Spleen (tissue), 13 donors: ENCODE measurements around the gene ZNF490. TPM values are rescaled to one million over a fixed set of nuclear protein-coding genes. Genes with fewer than 3 reads are reported as not detected.
A peak's percentile ranks its signal among the peaks of the same experiment; 100 is the strongest.

Source experiments
- DNase-seq: peaks from one replicate; pipeline ENCODE4 v3.0.0-alpha.2; 2020
- H3K27ac ChIP-seq, 8 donors: fragments of 200-600 bp; sonication (generic) in 7 of 8; 1 replicate in 4 of 8; 2 replicates in 4 of 8; pipeline versions ENCODE4 v1.5.0 to v1.8.0; 2016 to 2021; ENCODE audit warnings: inconsistent platforms in 4 of 8, mild to moderate bottlenecking in 4 of 8, moderate library complexity in 1 of 8
- H3K27me3 ChIP-seq, 7 donors: fragments of 200-600 bp; sonication (generic) in 6 of 7; replicated peaks in 1 of 7; 1 replicate in 4 of 7; 2 replicates in 3 of 7; pipeline versions ENCODE4 v1.5.0 to v1.8.0; 2016 to 2021; ENCODE audit warnings: inconsistent platforms in 3 of 7, mild to moderate bottlenecking in 1 of 7
- H3K36me3 ChIP-seq, 6 donors: fragments of 200-600 bp; sonication (generic) in 5 of 6; 1 replicate in 4 of 6; 2 replicates in 2 of 6; pipeline versions ENCODE4 v1.5.0 to v1.8.0; 2016 to 2021; ENCODE audit warnings: inconsistent platforms in 2 of 6
- H3K4me1 ChIP-seq, 6 donors: fragments of 200-600 bp; sonication (generic) in 5 of 6; 1 replicate in 3 of 6; 2 replicates in 3 of 6; pipeline versions ENCODE4 v1.5.0 to v1.8.0; 2016 to 2021; ENCODE audit warnings: inconsistent platforms in 3 of 6
- H3K4me3 ChIP-seq, 8 donors: fragments of 200-600 bp; sonication (generic) in 7 of 8; 1 replicate in 4 of 8; 2 replicates in 4 of 8; pipeline versions ENCODE4 v1.5.0 to v1.8.0; 2016 to 2021; ENCODE audit warnings: inconsistent platforms in 4 of 8, mild to moderate bottlenecking in 4 of 8, moderate library complexity in 2 of 8
- H3K9me3 ChIP-seq, 8 donors: fragments of 200-600 bp; sonication (generic) in 7 of 8; 1 replicate in 4 of 8; 2 replicates in 4 of 8; pipeline versions ENCODE4 v1.5.0 to v1.8.0; 2016 to 2021; ENCODE audit warnings: inconsistent platforms in 4 of 8
- CTCF ChIP-seq, 11 experiments: fragments of 200-600 bp in 7 of 11; fragments of 450-650 bp in 4 of 11; sonication (generic) in 4 of 11; IDR thresholded peaks in 8 of 11; conservative IDR thresholded peaks in 3 of 11; 1 replicate in 7 of 11; 2 replicates in 4 of 11; pipeline versions ENCODE4 v1.4.0 to v1.8.0; 2016 to 2021; ENCODE audit warnings: antibody characterized with exemption in 11 of 11, inconsistent platforms in 4 of 11, mild to moderate bottlenecking in 1 of 11
- POLR2A ChIP-seq, 3 donors: fragments of 450-650 bp; IDR thresholded peaks; one replicate each; pipeline ENCODE4 v1.5.1; 2017; ENCODE audit warnings: antibody characterized with exemption in 3 of 3, mild to moderate bottlenecking in 1 of 3
- POLR2AphosphoS5 ChIP-seq, 3 donors: sonication (generic); formaldehyde crosslinking; IDR thresholded peaks; one replicate each; pipeline ENCODE4 v1.5.1; 2017; ENCODE audit warnings: antibody characterized with exemption in 3 of 3
- WGBS, 5 donors: extraction: QIAGEN DNeasy Blood & Tissue Kit in 3 of 5; methylation state at CpG; one replicate each; pipeline versions ENCODE4 v1.1.5 to v1.1.7; 2013 to 2018; 5-methylcytosine and 5-hydroxymethylcytosine counted together
- intact Hi-C: fragments of 100-400 bp; cut with DNase I; formaldehyde crosslinking; loops from one replicate; pipeline ENCODE4 v1.15.0; 2023; ENCODE audit warnings: low total_unique reads
- long read RNA-seq, 2 donors: transcript quantifications; one replicate each; lab custom pipeline, GENCODE V29; 2026
- polyA plus RNA-seq, 3 donors: library from polyadenylated mRNA; stranded (reverse); fragments of 200-250 nt; gene quantifications; one replicate each; pipeline ENCODE4 v1.2.1, GENCODE V29; 2013
- total RNA-seq, 7 donors: library from RNA; depleted of rRNA in 3 of 7; stranded (reverse); fragments of >200 nt in 3 of 7; fragmentation: NEBNext Ultra II Directional in 4 of 7; extraction: Animal tissue kit (Norgen Biotek cat#: 25700) in 4 of 7; gene quantifications; one replicate each; pipeline versions ENCODE4 v1.1.0 to v1.2.1, GENCODE V29; 2016 to 2021
- donor health status: healthy with polysubstance abuse.
- donor health status: DM: no; HTN: no; CAD: no; lungs with moderate emphysema.
- donor health status: DM: no; HTN: no; CAD: no.
- donor health status: Bipolar disorder and iron deficiency.
- donor health status: healthy.
- donor health status: DM: no; HTN: no; CAD: no.
- donor health status: DM: yes; HTN: yes; CAD: no.

The ZNF490 gene
- total RNA-seq (10 to 100 TPM; 11.6 to 21.7 (median 15.4) TPM), polyA plus RNA-seq (1 to 10 TPM in 1 of 3 donors, under 1 TPM in 2; 0.77 to 1.1 (median 0.93) TPM)
- long read RNA-seq, donor 1, result 0 reads
- long read RNA-seq, donor 2, result 0 reads

- peaks cover 36 to 83% (median 66%) of the 10 kb centered on the region in 6 donors for H3K4me1 ChIP-seq
- peaks cover 0 to 68% (median 6%) of the 10 kb centered on the region in 6 donors for H3K36me3 ChIP-seq
- WGBS, 5 donors, result 0 to 1% (median 0%) methylated on average over 24 to 61 of the region's 61 CpGs
- peak in 2 of 3 donors; percentile 71 to 87 for TF ChIP-seq POLR2A (IDR thresholded peaks at IDR 0.05)
- TF ChIP-seq CTCF (IDR thresholded peaks at IDR 0.05 in 8 of 11, conservative IDR thresholded peaks at IDR 0.05 in 3 of 11), result peak in 2 of 11 experiments; percentile 29 to 37
- TF ChIP-seq POLR2AphosphoS5 (IDR thresholded peaks at IDR 0.05), result peak; percentile 98 to 99 (median 98)
- peak within 1 kb of the TSS; percentile 77 to 98 (median 83) for H3K4me3 ChIP-seq
- no peaks in the 10 kb centered on the region for H3K9me3 ChIP-seq
- H3K27ac ChIP-seq, result peak within 1 kb of the TSS; percentile 86 to 99 (median 97)
- H3K27me3 ChIP-seq, result no peaks in the 10 kb centered on the region
- DNase-seq, result peak; percentile 98
- intact Hi-C loops, result no loop called here
Measured at GRCh38 chr19:12610540-12611360, at the start of gene ZNF490, which contains the start of gene ZNF791. Gene ZNF490 (minus strand): TSS chr19:12610813. CDS start chr19:12610680, 133 bp downstream. Gene ZNF791 (plus strand): TSS chr19:12610920. CDS start chr19:12611080, 160 bp downstream.

GRCh38 chr19:12657966-12658365 is 47.4 kb upstream of the ZNF490 start:
- DNase-seq, result no peak
- Histone ChIP-seq H3K27me3 (no peaks in the 10 kb centered on the region), H3K4me1 (no peaks in the 10 kb centered on the region), H3K36me3 (peaks cover 0 to 100% (median 92%) of the 10 kb centered on the region in 6 donors), H3K9me3 (no peaks in the 10 kb centered on the region), H3K27ac (no peak overlapping the region), H3K4me3 (no peak overlapping the region)
- TF ChIP-seq POLR2AphosphoS5 (IDR thresholded peaks at IDR 0.05), result peak in 1 of 3 donors; percentile 14
- TF ChIP-seq CTCF (IDR thresholded peaks at IDR 0.05 in 8 of 11, conservative IDR thresholded peaks at IDR 0.05 in 3 of 11), result no peak
- intact Hi-C loops, result no loop called here
- 91 to 96% (median 95%) methylated on average over 22 of the region's 22 CpGs for WGBS, 5 donors

- Histone ChIP-seq H3K36me3 (peaks cover 0 to 100% (median 83%) of the 10 kb centered on the region in 6 donors), H3K4me1 (no peaks in the 10 kb centered on the region), H3K27me3 (no peaks in the 10 kb centered on the region), H3K9me3 (no peaks in the 10 kb centered on the region), H3K4me3 (no peak overlapping the region), H3K27ac (no peak overlapping the region)
- TF ChIP-seq POLR2A (IDR thresholded peaks at IDR 0.05) (no peak), POLR2AphosphoS5 (IDR thresholded peaks at IDR 0.05) (no peak), CTCF (IDR thresholded peaks at IDR 0.05 in 8 of 11, conservative IDR thresholded peaks at IDR 0.05 in 3 of 11) (no peak)
- DNase-seq, result no peak
- WGBS, 5 donors, result 84 to 89% (median 88%) methylated on average over 47 to 50 of the region's 50 CpGs
- intact Hi-C loops, result no loop called here
Measured at GRCh38 chr19:12656899-12657571, 46.4 kb upstream of the ZNF490 start.
